HG02938 (cell line): ENCODE measurements around the gene GNPAT.

ENCODE experiments used
- ATAC-seq: cut with Tn5 transposase; IDR thresholded peaks from one replicate; pipeline ENCODE4 v1.9.1; 2021; ENCODE audit warnings: mild to moderate bottlenecking, moderate library complexity; ENCODE audit not compliant: unreplicated experiment

The GNPAT gene

DNA sequence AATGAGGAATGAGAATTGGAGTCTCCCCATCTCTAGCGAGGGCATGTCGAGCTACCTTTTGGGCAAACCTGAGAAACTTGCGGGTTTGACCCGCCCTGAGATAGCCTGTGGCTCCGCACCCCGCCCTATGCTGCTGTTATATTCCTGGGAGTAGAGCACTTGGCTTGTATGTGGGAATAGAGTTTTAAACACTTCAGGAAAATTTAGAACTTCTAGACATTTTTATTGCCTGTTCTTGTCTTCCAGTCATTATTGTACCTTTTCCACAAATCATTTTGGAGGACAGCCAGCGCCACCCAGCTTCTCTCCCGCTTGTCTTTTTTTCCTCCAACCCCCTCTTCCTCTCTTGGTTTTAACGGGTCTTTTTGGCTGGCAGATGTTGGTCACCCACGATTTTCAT lies 738 bp downstream of the GNPAT start:
- no peak for ATAC-seq

- ATAC-seq = no peak
Measured at GRCh38 chr1:231242516-231243198, 1.6 kb downstream of the GNPAT start.

DNA sequence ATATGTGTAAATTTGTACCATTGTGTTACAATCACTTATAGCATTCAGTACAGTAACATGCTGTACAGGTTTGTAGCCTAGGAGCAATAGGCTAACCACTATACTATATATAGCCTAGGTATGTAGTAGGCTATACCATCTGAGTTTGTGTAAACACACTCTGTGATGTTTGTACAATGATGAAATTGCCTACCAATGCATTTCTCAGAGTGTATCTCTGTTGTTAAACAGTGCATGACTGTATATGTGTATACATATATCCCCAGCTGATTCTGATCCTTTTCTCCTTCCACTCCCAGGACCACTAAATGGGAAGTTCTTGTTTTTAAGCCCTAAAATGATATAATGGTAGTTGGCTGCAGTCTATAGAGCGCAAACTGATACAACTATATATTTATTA lies 7.8 kb downstream of the GNPAT start:
- ATAC-seq = no peak

DNA sequence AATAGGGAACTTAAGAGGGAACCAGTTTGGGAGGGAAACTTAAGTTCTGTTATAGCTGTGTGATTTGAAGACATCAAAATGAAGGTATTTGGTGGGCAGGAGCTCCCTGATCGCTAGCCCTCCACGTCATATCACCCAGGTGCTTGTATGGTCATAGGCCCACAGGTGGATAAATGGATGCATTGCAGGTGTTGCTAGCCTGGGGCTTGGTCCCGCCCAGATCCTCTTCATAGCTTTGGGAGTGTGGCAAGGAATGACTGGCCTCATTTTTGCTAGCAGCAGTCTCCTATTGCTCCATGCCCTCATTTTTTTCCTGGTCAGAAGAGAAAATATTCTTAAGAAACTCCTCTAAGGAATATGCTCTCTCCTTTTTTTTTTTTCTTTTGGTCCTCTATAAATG lies 11.3 kb downstream of the GNPAT start:
- ATAC-seq = no peak

- no peak for ATAC-seq
Measured at GRCh38 chr1:231260351-231260750, 19.3 kb downstream of the GNPAT start.

DNA sequence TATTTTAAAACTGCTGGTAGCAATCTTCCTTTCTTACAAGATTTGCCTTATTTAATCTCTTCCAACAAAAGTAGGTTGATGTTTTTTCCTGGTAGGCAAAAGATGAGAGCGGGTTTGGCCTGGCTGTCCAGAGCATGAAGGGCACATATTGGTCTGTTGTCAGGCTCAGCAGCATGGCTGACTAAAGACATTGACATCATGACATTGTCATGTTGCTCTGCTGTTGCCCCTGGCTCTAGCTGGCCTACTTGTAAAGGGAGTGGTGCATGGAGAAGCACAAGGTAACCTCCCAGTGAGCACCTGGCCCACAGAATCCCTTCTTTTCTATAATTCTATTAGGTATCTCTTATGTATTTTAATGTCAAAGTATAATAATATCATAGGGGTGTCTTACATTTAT lies 23.6 kb downstream of the GNPAT start:
- ATAC-seq = no peak

DNA sequence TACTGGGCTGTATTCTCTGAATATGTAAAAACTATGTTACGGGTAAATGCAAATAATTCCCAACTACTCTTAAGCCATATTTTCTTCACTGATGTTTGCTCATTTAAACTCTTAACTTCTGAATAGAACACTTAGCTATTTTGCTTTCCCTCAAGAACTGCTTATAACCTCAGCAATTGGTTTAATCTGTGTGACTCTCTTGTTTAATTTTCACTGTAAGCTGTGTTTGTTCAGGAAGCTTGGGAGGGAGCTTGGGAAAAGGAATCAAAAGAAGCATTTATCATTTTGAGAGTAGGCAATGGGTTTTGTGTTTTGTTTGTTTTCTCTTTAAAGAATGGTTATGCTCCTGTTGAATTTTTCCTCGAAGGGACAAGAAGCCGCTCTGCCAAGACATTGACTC lies 24.4 kb downstream of the GNPAT start:
- ATAC-seq = no peak

DNA sequence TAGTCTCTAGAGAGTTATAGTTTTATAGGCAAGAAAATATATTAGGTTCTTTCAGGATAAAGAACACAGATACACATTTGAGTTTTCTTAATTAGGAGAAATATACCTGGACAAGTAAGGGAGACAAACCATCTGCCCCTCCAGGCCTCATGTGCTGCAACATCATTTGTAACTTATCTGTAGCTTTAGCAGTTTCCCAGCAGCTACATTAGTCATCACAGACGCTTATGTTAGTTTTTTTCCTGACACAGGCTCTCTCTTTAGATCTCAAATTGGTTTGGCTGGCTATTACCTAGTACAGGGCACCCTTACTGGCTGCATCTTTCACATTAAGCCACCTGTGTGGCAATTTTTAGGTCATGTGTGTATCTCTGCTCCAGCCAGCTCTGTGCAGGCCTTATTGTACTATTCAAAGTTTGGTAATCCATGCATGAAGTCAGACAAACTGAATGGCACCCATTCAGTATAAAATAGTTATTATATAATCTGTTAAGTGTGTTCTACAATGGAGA lies 25.9 kb downstream of the GNPAT start:
- ATAC-seq = no peak

DNA sequence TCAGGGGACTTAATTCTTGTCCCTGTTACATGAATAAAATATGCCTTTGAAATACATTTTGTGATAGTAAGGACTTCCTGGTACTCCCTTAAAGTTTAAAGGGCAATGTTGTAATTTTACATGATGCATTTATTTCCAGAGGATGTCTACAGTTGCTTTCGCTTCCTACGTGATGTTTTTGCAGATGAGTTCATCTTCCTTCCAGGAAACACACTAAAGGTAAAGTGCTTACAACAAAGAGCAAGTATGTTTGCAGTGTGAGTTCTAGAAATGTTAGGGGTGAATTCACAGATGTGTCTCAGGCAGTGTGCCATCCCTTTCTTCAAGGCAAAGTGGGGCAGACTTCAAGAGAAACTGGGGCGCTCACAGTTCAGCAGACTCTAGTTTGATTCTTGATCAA lies 31.2 kb downstream of the GNPAT start:
- no peak for ATAC-seq

- no peak for ATAC-seq
Measured at GRCh38 chr1:231272880-231273279, 31.9 kb downstream of the GNPAT start.

- no peak for ATAC-seq
Measured at GRCh38 chr1:231274119-231274825, 33.3 kb downstream of the GNPAT start.

- no peak for ATAC-seq
Measured at GRCh38 chr1:231278100-231278790, 37.2 kb downstream of the GNPAT start.

DNA sequence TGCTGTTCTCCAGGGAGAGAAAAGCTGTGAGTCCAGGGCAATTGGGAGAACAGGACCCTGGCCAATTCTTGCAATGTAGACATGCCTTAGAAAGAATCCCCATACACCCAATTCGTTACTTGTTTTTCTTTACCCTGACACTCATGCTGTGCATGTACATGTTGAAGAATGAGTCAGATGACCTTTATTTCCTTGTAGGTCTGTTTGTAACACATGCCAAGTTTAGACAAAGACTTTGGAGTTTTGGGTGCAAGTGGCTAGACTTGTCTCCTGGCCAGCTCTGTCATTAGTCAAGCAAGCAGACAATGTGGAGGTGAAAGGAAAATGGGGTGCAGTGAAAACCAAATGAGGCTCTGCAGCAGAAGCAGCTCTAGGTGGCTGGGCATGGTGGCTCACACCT lies 38.1 kb downstream of the GNPAT start:
- no peak for ATAC-seq

DNA sequence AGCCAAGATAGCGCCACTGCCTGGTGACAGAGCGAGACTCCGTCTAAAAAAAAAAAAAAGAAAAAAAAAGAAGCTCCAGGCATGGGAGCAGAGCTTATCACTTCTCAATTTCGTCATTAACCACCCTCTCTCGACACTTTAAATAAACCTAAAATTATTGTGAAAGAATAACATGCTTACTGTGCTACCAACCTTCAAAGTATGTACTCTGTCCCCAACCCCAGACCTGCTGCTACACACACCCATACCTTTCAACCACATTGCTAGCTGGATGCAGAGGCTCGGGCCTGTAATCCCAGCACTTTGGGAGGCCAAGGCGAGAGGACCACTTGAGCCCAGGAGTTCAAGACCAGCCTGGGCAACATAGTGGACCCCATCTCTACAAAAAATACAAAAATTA lies 38.7 kb downstream of the GNPAT start:
- ATAC-seq = no peak

DNA sequence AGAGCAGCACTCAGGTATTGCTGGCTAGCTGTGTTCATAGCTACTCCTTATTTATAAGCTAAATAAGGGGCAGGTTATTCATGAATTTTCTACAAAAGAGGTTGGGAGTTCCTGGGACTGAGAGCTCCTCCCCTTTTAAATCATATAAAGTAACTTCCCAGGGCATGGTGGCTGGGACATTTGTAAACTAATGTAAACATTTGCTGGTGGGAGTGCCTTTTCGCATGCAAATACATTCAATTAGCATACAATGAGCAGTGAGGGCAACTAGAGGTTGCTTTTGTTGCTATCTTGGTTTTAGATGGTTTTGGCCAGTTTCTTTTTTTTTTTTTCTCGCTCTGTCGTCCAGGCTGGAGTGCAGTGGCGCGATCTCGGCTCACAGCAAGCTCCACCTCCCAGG lies 43.4 kb downstream of the GNPAT start:
- no peak for ATAC-seq

GRCh38 chr1:231286603-231287002 lies 45.6 kb downstream of the GNPAT start:
- ATAC-seq = no peak

GRCh38 chr1:231295938-231296337 lies 54.9 kb downstream of the GNPAT start:
- ATAC-seq = no peak

- no peak for ATAC-seq
Measured at GRCh38 chr1:231301990-231302389, 61.0 kb downstream of the GNPAT start.

GRCh38 chr1:231310391-231310934 lies 69.5 kb downstream of the GNPAT start:
- no peak for ATAC-seq

DNA sequence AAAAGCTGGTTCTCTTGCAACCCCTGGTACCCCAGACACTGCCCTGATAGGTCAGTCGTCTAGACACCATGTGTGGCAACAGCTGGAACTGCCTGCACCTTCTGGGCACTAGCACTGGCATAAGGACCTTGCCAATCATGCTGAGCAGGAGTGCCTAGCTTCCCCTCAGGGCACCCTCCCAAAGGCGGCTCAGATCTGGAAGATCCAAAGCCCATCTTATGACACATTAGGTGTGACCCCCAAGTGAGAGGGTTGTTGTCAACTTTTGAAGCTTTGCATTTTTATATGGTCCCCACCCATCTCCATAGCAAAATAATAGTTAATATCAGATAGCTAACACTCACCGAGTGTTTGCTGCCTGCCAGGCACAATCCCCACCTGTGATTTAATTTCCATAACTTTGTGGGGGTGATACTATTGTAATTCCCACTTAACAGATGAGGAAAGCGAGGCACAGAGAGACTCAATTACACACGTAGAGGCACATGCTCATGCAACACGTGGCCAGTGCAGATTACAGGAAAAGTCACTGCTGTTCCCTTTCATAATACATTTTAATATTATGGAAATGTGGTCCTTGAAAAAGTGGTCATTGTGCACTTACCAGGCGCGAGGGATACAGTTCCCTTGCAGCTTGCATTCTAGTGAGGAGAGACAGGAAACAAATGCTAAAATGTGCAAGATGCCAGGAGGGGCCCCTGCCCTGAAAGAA lies 70.9 kb downstream of the GNPAT start:
- no peak for ATAC-seq

GRCh38 chr1:231312432-231312788 lies 71.4 kb downstream of the GNPAT start:
- ATAC-seq = no peak
